Activated T-helper 2 cell treated with anti-CD3 and anti-CD28 coated beads, Interferon-gamma antibody, Interleukin-2, Interleukin-4, amounts not matched to agents 10 μg/mL and 5 μg/mL and 100 μg/mL, durations not matched to agents 14 hours and 24 hours and 36 hours (primary cell): ENCODE data around the gene CH25H. TPM values are rescaled to one million over a fixed set of nuclear protein-coding genes. Genes with fewer than 3 reads are reported as not detected.

Experiments
- DNase-seq: peaks from one replicate; pipeline ENCODE4 v3.0.0; 2021; ENCODE audit warnings: low spot score
- H3K27ac Mint-ChIP-seq: one replicate; pipeline ENCODE4 v1.8.0; 2021; ENCODE audit warnings: mixed read lengths
- H3K27me3 Mint-ChIP-seq: one replicate; pipeline ENCODE4 v1.8.0; 2021; ENCODE audit warnings: low read depth, mixed read lengths
- H3K36me3 Mint-ChIP-seq: one replicate; pipeline ENCODE4 v1.8.0; 2021; ENCODE audit warnings: low read depth, mixed read lengths
- H3K4me1 Mint-ChIP-seq: one replicate; pipeline ENCODE4 v1.8.0; 2021; ENCODE audit warnings: low read depth, mixed read lengths
- H3K4me3 Mint-ChIP-seq: one replicate; pipeline ENCODE4 v1.8.0; 2021; ENCODE audit warnings: low read depth, mild to moderate bottlenecking, moderate library complexity, mixed read lengths
- H3K9me3 Mint-ChIP-seq: one replicate; pipeline ENCODE4 v1.8.0; 2021; ENCODE audit warnings: mixed read lengths
- intact Hi-C: fragments of 100-400 bp; cut with micrococcal nuclease; formaldehyde crosslinking; loops from one replicate; pipeline ENCODE4 v1.15.1; 2023
- total RNA-seq: library from RNA; stranded (reverse); gene quantifications from 2 replicates; pipeline ENCODE4 v1.2.3, GENCODE V29; 2022

Gene CH25H
- total RNA-seq, 1 donor from 2014 or later: not detected

- DNase-seq: no peak
- Mint-ChIP-seq H3K27ac (no peak overlapping the region), H3K36me3 (no peaks in the 10 kb centered on the region), H3K4me3 (no peak overlapping the region), H3K27me3 (peaks cover 46% of the 10 kb centered on the region), H3K9me3 (no peaks in the 10 kb centered on the region), H3K4me1 (peaks cover 12% of the 10 kb centered on the region)
- intact Hi-C loops: no loop called here
Observed at GRCh38 chr10:89158446-89158845, 48.7 kb downstream of the CH25H start.

DNA sequence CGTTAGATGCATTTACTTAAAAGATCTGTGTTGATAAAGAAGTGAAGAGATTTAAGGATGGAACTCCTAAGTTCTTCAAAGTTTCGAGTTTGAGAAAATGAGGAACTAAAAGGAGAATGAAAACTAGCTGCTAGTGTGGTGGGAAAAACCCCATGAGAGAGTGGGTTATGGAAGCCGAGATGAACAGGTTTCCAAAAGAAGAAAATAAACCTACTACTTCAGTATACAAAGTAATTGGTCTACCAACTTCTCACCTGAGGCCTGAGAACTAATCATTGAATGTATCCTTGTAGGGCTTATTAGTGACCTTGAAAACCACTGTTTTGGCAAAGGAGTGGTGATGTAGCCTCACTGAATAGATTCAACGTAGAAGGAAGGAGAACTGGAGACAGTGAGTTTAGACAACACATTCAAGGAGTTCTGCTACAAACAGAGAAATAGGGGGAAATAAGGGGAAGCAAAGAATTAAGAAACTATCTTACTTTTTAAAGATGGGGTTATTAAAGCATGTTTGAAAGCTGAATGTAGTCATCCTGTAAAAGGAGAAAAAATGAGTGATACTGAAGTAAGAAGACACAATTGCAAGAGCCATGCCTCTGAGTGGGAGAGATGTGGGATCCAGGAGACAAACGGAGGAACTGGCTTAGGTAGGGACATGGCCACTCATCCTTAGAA lies 50.8 kb downstream of the CH25H start:
- no peak for DNase-seq
- intact Hi-C loops: no loop called here
- Mint-ChIP-seq H3K4me1 (peaks cover 7% of the 10 kb centered on the region), H3K4me3 (no peak overlapping the region), H3K36me3 (no peaks in the 10 kb centered on the region), H3K27ac (no peak overlapping the region), H3K9me3 (no peaks in the 10 kb centered on the region), H3K27me3 (peaks cover 54% of the 10 kb centered on the region)

Other genes starting within 250 kb of the CH25H start
- 20.7 and 22.5 TPM in 2 replicates for gene FAS, start 216.5 kb downstream of the CH25H start, total RNA-seq
- gene LIPA, start 44.5 kb upstream of the CH25H start, total RNA-seq: 12.9 and 13.6 TPM in 2 replicates
- gene IFIT2, start 94.7 kb upstream of the CH25H start, total RNA-seq: 0.57 and 0.82 TPM in 2 replicates
- gene IFIT3, start 120.7 kb upstream of the CH25H start, total RNA-seq: 0.74 and 0.94 TPM in 2 replicates
- not detected in 2 replicates for gene IFIT1B, start 170.7 kb upstream of the CH25H start, total RNA-seq
- 0.09 and 0.32 TPM in 2 replicates for gene IFIT1, start 185.3 kb upstream of the CH25H start, total RNA-seq
- gene IFIT5, start 207.3 kb upstream of the CH25H start, total RNA-seq: 4.4 and 4.8 TPM in 2 replicates